AG09309 (cell line): ENCODE results near the gene OR51E2.

ENCODE experiments used
- DNase-seq: peaks from one replicate; pipeline ENCODE4 v3.0.0-alpha.2; 2010; ENCODE audit warnings: low read depth
- H3K4me3 ChIP-seq: 2 replicates; pipeline ENCODE4 v1.5.1; 2011; ENCODE audit warnings: mild to moderate bottlenecking, low read depth, low read length, moderate library complexity; ENCODE audit not compliant: control insufficient read depth
- CTCF ChIP-seq: IDR thresholded peaks from 2 replicates; pipeline ENCODE4 v1.5.1; 2011; ENCODE audit warnings: mild to moderate bottlenecking, low read depth, low read length, inconsistent platforms; ENCODE audit not compliant: insufficient read depth, control insufficient read depth; ENCODE audit errors: missing control alignments

OR51E2 gene

GRCh38 chr11:4639931-4640330 lies 57.7 kb downstream of the OR51E2 start:
- TF ChIP-seq CTCF, result no peak
- no peak for DNase-seq
- H3K4me3 ChIP-seq, result no peak overlapping the region

- no peak overlapping the region for H3K4me3 ChIP-seq
- no peak for TF ChIP-seq CTCF
- no peak for DNase-seq
Observed at GRCh38 chr11:4637662-4638047, 60.0 kb downstream of the OR51E2 start.

- DNase-seq, result peak; percentile 13
- no peak within 1 kb of the TSS for H3K4me3 ChIP-seq
- TF ChIP-seq CTCF, result peak; percentile 88
Observed at GRCh38 chr11:4636962-4637661, 60.5 kb downstream of the OR51E2 start, which contains the start of gene OR51D1. Gene OR51D1 (plus strand): TSS chr11:4637477. CDS start chr11:4639791, 2,314 bp downstream.

- no peak for TF ChIP-seq CTCF
- no peak overlapping the region for H3K4me3 ChIP-seq
- DNase-seq, result no peak
Observed at GRCh38 chr11:4636136-4636535, 61.5 kb downstream of the OR51E2 start.
